SK-N-SH (cell line): ENCODE data around the gene SYNE1. TPM values are rescaled to one million over a fixed set of nuclear protein-coding genes. Genes with fewer than 3 reads are reported as not detected.
"Not testable (repeated sequence)": the region's sequence is repeated elsewhere in the genome, so short reads cannot be mapped to it uniquely, and the experiment has no call there.

ENCODE experiments used
- CTCF ChIA-PET: fragments of 300-600, 350-600 bp; formaldehyde crosslinking; extraction: SDS; loops from one replicate; lab custom pipeline; 2021; lab: Yijun Ruan, JAX
- POLR2A ChIA-PET: fragments of 350-600 bp; sonication (Branson Sonifier 250); formaldehyde crosslinking; extraction: SDS; loops from one replicate; lab custom pipeline; 2020; ENCODE audit warnings: antibody characterized with exemption, inconsistent platforms; lab: Yijun Ruan, JAX
- DNase-seq: peaks from one replicate; pipeline ENCODE4 v3.0.0; 2012
- H2AFZ ChIP-seq: fragments of 200-600 bp; sonication (generic); 2 replicates; pipeline ENCODE4 v1.8.1; 2016; ENCODE audit warnings: antibody characterized with exemption, mild to moderate bottlenecking, low read depth
- H3F3A ChIP-seq: fragments of 200-600 bp; sonication (generic); replicated peaks from 2 replicates; pipeline ENCODE3; 2016; ENCODE audit warnings: antibody characterized with exemption, mild to moderate bottlenecking; ENCODE audit not compliant: insufficient read depth
- H3K27ac ChIP-seq, 2 experiments: fragments of 200-500 bp in 1 of 2; fragments of 200-600 bp in 1 of 2; sonication (Bioruptor generic) in 1 of 2; sonication (generic), shearing (Covaris generic) in 1 of 2; 2 replicates each; pipeline versions ENCODE4 v1.5.1 to v1.6.1; 2014 to 2016; ENCODE audit warnings: low read depth in 2 of 2, inconsistent platforms in 1 of 2, low read length in 1 of 2, mild to moderate bottlenecking in 1 of 2, mixed read lengths in 1 of 2
- H3K27me3 ChIP-seq: fragments of 200-600 bp; sonication (generic), shearing (Covaris generic); 2 replicates; pipeline ENCODE4 v1.6.1; 2016; ENCODE audit warnings: mixed run types; ENCODE audit not compliant: insufficient read depth
- H3K36me3 ChIP-seq, 2 experiments: fragments of 200-500 bp in 1 of 2; fragments of 200-600 bp in 1 of 2; sonication (Bioruptor generic) in 1 of 2; sonication (generic) in 1 of 2; replicated peaks in 1 of 2; 2 replicates each; pipeline versions ENCODE3 to v1.5.1; 2014 to 2016; ENCODE audit warnings: low read length in 1 of 2, mild to moderate bottlenecking in 1 of 2; ENCODE audit not compliant: insufficient read depth in 2 of 2, control insufficient read depth in 1 of 2
- H3K4me1 ChIP-seq, 2 experiments: fragments of 200-500 bp in 1 of 2; fragments of 200-600 bp in 1 of 2; sonication (Bioruptor generic) in 1 of 2; sonication (generic), shearing (Covaris generic) in 1 of 2; 2 replicates each; pipeline versions ENCODE4 v1.5.1 to v1.6.1; 2014 to 2016; ENCODE audit warnings: low read depth in 1 of 2, low read length in 1 of 2, mixed run types in 1 of 2; ENCODE audit not compliant: insufficient read depth in 2 of 2, control insufficient read depth in 1 of 2
- H3K4me2 ChIP-seq: fragments of 200-600 bp; sonication (generic), shearing (Covaris generic); 2 replicates; pipeline ENCODE4 v1.6.1; 2017; ENCODE audit warnings: mixed run types
- H3K4me3 ChIP-seq, 2 experiments: fragments of 200-500 bp in 1 of 2; fragments of 200-600 bp in 1 of 2; sonication (Bioruptor generic) in 1 of 2; sonication (generic), shearing (Covaris generic) in 1 of 2; 2 replicates each; pipeline versions ENCODE4 v1.5.1 to v1.8.1; 2014 to 2016; ENCODE audit warnings: low read depth in 2 of 2, inconsistent platforms in 1 of 2, low read length in 1 of 2, mild to moderate bottlenecking in 1 of 2, mixed read lengths in 1 of 2, moderate library complexity in 1 of 2
- H3K79me2 ChIP-seq: fragments of 200-600 bp; sonication (generic); 2 replicates; pipeline ENCODE4 v1.8.1; 2017; ENCODE audit warnings: mild to moderate bottlenecking; ENCODE audit not compliant: insufficient read depth
- H3K9ac ChIP-seq: fragments of 200-600 bp; sonication (generic); 2 replicates; pipeline ENCODE4 v1.6.1; 2017; ENCODE audit warnings: mixed run types
- H3K9me2 ChIP-seq: fragments of 200-600 bp; sonication (generic); 2 replicates; pipeline ENCODE4 v1.6.1; 2017; ENCODE audit warnings: mixed run types
- H3K9me3 ChIP-seq: fragments of 200-600 bp; sonication (generic); 2 replicates; pipeline ENCODE4 v1.6.1; 2017; ENCODE audit warnings: mixed run types, mild to moderate bottlenecking, moderate library complexity
- H4K20me1 ChIP-seq: fragments of 200-600 bp; sonication (generic); 2 replicates; pipeline ENCODE4 v1.6.1; 2017; ENCODE audit warnings: mild to moderate bottlenecking, mixed run types; ENCODE audit not compliant: insufficient read depth
- NFIC ChIP-seq: IDR thresholded peaks from 2 replicates; pipeline ENCODE4 v1.4.0; 2012; ENCODE audit warnings: borderline replicate concordance
- RCOR1 ChIP-seq: fragments of 150-350 bp; IDR thresholded peaks from 2 replicates; pipeline ENCODE4 v1.6.1; 2017; ENCODE audit warnings: antibody characterized with exemption, low read length
- RFX5 ChIP-seq: IDR thresholded peaks from 2 replicates; pipeline ENCODE4 v1.6.1; 2012; ENCODE audit warnings: mild to moderate bottlenecking, improper control_type of control experiment, low read length
- TEAD4 ChIP-seq: IDR thresholded peaks from 2 replicates; pipeline ENCODE4 v1.4.0; 2012; ENCODE audit warnings: mild to moderate bottlenecking, borderline replicate concordance; ENCODE audit not compliant: insufficient read depth
- WGBS: methylation state at CpG from one replicate; pipeline ENCODE4 v1.1.6; 2017; ENCODE audit warnings: low lambda C conversion rate; 5-methylcytosine and 5-hydroxymethylcytosine counted together
- polyA plus RNA-seq, 3 experiments: library from polyadenylated mRNA; depleted of rRNA; stranded (reverse); fragments of >200 nt; gene quantifications; 2 replicates each; pipeline ENCODE4 v1.2.3, GENCODE V29; 2012

SYNE1 gene
- polyA plus RNA-seq, 1 of the 3 experiments (the other 2 are of a cell fraction): 31.1 TPM

- TF ChIP-seq NFIC (no peak), RCOR1 (no peak), TEAD4 (no peak), RFX5 (no peak)
Measured at GRCh38 chr6:152496731-152497130, 140.4 kb downstream of the SYNE1 start (continued).

GRCh38 chr6:152495456-152495855 lies 141.7 kb downstream of the SYNE1 start:
- POLR2A ChIA-PET, H3K9ac ChIP-seq: not testable (repeated sequence)

GRCh38 chr6:152492281-152492680 lies 144.9 kb downstream of the SYNE1 start:
- H4K20me1 ChIP-seq, H3K4me2 ChIP-seq, H3K4me1 ChIP-seq, H3K79me2 ChIP-seq, DNase-seq, H3K9me3 ChIP-seq, CTCF ChIA-PET, H2AFZ ChIP-seq, H3K4me3 ChIP-seq, POLR2A ChIA-PET, H3K9me2 ChIP-seq, H3K27me3 ChIP-seq: not testable (repeated sequence)
- peaks cover 0 to 16% of the 10 kb centered on the region in 2 experiments for H3K36me3 ChIP-seq
- 0 out of 2 replicates have a peak overlapping the region, but pooled peaks have one; percentile 51 for H3K9ac ChIP-seq
- peak overlapping the region in 1 of 2 experiments; percentile 80; a peak in 2 of 4 replicates for H3K27ac ChIP-seq
- peaks cover 33% of the 10 kb centered on the region for H3F3A ChIP-seq
- WGBS: 94% methylated on average over 3 of the region's 3 CpGs

More at GRCh38 chr6:152495456-152495855, 141.7 kb downstream of the SYNE1 start:
- H3K36me3 ChIP-seq: peaks cover 0 to 20% of the 10 kb centered on the region in 2 experiments
- not testable (repeated sequence) for H3K4me2 ChIP-seq, H3K9me3 ChIP-seq, H4K20me1 ChIP-seq, H3K27me3 ChIP-seq, H3K9me2 ChIP-seq, H3K27ac ChIP-seq, H3K4me3 ChIP-seq, H3K79me2 ChIP-seq, H2AFZ ChIP-seq, DNase-seq, H3K4me1 ChIP-seq
- CTCF ChIA-PET: interaction anchor here (2.2 kb wide), 1 partner anchor 10 kb away, joined by 7 read pairs; no protein-coding TSS in a partner anchor
- peaks cover 32% of the 10 kb centered on the region for H3F3A ChIP-seq
- 80% methylated on average over 6 of the region's 6 CpGs for WGBS

- H2AFZ ChIP-seq, H4K20me1 ChIP-seq, CTCF ChIA-PET, H3K9me3 ChIP-seq, H3K79me2 ChIP-seq, H3K9me2 ChIP-seq, DNase-seq, POLR2A ChIA-PET, H3K4me3 ChIP-seq, H3K4me1 ChIP-seq, H3K27me3 ChIP-seq: not testable (repeated sequence)
- H3F3A ChIP-seq: peaks cover 34% of the 10 kb centered on the region
- WGBS: 82% methylated on average over 2 of the region's 2 CpGs
- H3K4me2 ChIP-seq: peak overlapping the region; percentile 19; the same call in 1 of the 2 replicates
- H3K9ac ChIP-seq: peak overlapping the region; percentile 51; the same call in 1 of the 2 replicates
- H3K27ac ChIP-seq: peak overlapping the region in 1 of 2 experiments; percentile 80; a peak in 3 of 4 replicates
- peaks cover 0 to 22% of the 10 kb centered on the region in 2 experiments for H3K36me3 ChIP-seq
Measured at GRCh38 chr6:152491501-152491900, 145.7 kb downstream of the SYNE1 start.
